Stimulated activated CD8-positive, alpha-beta memory T cell treated with anti-CD3 and anti-CD28 coated beads, Interleukin-15, amount 100 ng/mL, for 24 hours (primary cell): ENCODE results near the gene SMIM28.
"Not testable (repeated sequence)": the region's sequence is repeated elsewhere in the genome, so short reads cannot be mapped to it uniquely, and the experiment has no call there.

Experiments
- DNase-seq: peaks from one replicate; pipeline ENCODE4 v3.0.0-alpha.2; 2020; ENCODE audit warnings: low read depth

SMIM28 gene

DNA sequence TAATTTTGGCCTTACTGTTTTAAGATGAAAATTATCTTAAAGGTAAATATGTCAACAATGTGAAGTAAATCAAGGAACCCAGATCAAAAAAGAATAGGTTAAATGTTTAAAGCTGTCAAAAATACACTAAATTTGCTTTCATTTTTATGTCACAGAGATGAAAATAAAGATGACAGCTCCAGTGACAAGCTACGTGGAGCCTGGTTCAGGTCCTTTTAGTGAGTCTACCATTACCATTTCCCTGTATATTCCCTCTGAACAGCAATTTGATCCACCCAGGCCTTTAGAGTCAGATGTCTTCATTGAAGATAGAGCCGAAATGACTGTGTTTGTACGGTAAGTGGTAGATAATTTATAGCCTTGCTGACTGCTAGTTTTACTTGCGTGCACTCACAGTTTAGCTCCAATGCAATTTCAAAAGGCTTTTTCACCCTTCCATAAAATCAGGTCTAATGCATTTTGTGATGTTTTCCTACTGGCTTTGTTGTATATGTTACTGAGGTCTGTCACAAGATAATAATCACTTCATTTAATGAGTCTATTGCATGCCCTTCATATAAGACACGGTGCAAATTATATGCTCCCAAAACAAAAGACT lies 28.2 kb downstream of the SMIM28 start:
- DNase-seq = no peak

DNA sequence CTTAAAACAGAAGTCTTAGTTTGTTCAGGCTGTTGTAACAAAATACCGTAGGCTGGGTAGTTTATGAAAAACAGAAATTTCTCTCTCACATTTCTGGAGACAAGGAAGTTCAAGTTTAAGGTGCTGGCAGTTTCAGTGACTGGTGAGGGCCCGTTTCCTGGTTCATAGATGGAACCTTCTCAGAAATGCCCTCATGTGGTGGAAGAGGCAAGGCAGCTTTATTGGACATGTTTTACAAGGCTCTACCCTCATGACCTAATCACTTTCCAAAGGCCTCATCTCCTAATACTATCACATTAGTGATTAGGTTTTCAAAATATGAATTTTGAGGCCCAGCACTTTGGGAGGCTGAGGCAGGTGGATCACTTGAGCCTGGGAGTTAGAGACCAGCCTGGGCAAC lies 28.7 kb downstream of the SMIM28 start:
- DNase-seq = no peak

DNA sequence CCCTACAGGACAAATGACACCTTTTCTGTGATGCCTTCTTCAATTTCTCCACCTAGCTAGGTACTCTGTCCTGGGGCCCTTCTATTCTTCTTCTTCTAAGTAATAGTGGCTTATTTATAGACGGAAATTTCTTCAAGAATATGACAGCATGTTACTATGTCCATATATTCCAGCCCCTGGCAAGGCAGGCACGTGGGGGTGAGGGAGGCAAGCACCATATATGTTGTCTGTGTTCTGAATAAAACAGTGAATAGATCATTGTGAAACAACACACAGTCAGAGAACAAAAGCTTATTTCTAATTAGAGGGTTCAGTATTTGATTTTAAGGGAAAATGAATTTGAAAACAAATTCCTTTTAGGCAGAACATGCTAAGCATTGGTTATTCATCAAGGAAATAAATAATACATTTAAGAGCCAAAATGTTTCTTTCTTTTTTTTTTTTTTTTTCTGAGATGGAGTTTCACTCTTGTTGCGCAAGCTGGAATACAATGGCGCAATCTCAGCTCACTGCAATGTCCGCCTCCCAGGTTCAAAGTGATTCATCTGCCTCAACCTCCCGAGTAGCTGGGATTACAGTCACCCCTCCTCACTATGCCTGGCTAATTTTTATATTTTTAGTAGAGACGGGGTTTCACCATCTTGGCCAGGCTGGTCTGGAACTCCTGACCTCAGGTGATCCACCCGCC lies 32.5 kb downstream of the SMIM28 start:
- DNase-seq = no peak

DNA sequence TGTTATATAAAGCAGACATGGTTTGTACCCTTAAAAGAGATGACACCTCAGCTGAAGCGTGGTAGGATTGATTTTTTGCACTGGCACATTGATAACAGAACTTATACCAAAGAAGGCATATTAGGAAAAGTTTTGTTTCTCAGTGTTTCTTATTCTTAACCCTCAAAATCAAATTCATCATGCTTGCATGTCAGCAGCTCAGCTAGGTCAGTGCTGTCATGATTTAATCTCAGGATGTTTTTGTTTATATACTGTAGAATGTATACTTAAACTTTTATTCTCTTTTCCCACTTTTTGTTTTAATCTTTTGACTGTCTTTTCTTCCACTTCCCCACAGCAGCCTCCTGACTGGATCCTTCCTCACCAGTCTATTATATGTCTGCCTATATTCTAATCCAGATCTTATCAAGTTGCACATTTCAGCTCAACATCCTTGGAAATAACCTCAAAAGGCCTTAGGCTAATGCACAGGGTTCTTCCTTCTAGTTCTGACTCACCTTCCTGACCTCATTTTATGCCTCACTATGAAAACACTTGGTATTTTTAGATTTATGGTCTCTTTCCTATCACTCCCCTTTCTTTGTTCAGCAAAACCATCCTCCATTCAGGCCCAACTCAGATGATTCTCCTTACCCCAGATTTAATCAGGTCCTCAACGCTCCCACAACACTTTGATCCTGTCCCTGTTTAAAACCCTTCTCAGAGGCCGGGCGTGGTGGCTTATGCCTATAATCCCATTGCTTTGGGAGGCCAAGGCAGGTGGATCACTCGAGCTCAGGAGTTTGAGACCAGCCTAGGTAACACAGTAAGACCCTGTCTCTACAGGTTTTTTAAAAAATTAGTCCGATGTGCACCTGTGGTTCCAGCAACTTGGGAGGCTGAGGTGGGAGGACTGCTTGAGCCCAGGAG lies 33.5 kb downstream of the SMIM28 start:
- DNase-seq = no peak

DNA sequence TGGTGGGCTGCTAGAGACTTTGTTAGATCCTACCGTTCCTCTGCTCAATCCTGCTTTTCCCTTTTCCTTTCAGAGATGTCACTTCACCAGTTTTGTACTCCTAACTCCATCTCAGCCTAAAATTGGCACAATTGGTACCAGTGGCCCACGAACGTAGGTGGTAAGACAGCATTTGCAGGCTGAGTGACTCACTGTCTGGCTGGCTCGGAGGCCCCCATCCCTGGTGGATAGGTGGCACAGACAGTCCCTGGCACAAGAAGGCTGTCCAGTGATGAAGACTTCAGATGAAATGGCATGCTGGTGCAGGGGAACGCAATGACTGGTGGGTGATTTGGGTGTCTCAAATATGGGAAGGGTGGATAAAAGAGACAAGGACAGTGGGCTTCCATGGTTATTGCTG lies 37.4 kb downstream of the SMIM28 start:
- no peak for DNase-seq

DNA sequence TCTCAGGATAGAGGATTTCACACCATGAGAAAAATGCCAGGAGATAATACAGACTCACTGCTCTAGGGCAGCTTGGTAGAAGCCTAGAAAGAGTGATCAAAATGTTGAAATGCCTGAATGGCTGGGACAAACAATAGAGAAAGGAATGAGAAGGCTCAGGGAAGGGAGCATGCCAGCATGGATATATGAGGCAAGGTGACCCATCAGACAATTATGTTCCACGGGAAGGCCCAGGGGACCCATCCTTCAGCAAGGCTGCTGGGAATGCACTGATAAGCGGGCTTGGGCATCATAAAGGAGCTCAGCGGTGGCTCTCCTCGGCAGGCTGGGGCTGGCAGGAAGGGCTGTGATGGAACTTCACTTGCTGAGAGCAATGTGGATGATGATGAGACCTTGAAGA lies 38.5 kb downstream of the SMIM28 start:
- DNase-seq = no peak

DNA sequence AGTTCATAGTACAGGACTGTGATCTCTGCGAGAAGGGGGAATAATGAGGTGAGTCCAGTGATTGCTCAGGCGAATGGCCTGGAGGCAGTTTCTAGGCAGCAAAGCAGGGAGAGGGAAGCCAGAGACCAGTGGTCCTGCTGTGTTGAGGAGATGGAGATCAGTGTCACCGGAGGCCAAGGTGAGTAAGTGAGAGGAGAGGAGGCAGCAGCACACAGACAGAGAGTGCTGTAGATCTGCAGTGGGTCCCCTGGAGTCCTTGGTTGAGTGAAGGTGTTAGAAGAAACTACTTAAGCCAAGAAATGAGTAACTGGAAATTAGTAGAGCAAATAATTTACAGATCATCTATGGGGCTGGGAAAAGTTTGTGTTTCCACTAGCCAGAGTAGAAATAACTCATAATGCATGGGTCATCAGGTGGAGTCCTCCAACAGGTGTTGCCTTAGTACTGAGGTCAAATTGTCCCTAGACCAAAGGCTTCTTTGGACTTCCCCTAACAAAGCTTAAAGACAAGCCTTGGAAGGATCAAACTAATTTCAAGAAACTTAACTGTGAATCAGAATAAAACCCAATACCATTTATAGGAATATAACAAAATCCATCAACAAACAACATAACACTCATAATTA lies 39.9 kb downstream of the SMIM28 start:
- no peak for DNase-seq

DNA sequence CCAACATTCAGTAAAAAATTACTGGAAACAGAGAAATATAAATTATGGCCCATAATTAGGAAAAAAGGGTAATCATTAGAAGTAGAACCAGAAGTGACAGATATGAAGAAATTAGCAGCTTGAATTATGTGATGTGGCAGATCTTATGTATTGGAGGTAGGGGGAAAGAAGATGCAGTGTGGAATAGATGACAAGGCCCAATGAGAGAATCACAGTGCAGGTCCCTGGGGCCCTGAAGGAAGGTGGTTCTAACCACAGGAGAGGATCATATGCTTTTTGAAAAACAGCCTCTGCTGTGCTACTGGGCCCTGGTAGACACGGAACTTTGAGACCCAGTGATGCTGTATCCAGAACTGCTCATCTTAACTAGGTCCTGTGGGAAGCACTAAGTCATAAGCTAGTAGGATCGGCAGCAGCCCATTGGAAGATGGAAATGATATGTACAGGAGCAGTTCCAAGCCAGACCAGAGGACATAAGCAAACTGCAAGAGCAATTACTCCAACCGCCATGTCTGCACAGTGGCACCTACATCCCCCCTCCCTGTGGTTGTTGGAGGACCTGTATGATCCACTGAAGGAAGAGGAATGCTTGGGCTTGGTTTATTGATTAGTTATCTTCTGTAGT lies 40.5 kb downstream of the SMIM28 start:
- DNase-seq = no peak

DNA sequence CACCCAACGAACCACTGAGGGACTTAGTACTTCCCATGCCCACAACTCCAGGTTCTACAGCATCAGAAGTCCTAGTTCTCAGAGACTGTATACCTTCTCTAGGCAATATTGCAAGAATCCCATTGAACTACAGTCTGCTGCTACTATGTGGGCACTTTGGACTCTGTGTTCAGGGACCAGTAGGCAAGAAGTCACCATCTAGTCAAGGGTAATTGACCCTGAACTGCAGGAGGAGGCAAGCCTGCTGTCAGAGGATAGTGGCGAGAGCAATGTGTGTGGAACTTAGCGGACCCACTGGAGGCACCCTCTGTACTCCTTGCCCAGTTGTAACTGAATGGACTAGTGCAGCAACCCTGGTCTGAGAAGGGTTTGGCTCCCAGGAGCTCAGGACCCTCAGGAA lies 42.1 kb downstream of the SMIM28 start:
- no peak for DNase-seq

DNA sequence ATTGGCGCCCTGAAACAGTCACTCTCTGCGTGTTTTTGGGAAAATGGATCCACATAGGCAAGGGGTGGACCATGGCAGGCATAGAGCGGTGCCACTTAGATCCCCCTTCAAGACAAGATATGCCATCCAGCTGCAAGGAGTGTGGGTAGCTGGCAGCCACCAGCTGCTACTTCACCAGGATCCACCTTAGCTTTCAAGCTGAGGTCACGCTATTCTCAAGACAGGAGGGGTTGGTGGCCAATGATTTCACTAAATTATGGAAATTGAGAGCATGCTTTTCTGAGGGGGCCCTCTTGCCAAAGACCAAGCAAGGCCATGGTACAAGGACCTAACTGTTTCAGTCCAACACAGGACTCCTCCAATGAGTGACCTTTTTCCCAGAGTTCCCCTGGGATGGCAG lies 42.7 kb downstream of the SMIM28 start:
- no peak for DNase-seq

DNA sequence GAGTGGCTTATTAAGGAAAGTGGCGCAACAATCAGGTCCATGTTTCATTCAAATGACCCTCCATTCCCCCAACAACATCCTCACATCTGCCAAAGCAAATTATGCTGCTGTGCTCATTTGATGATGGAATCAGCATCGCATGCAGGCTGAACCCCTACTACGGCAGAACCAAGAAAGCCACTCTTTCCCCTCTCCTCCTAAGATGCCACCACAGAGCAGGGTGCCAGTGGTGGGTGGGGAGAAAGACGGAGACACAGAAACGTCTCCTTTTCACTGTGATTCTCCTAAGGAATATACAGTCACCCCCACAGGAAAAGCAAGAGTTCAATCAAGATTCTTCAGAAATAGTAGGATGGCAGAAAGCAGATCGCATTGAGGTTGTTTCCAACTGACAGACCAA lies 43.4 kb downstream of the SMIM28 start:
- DNase-seq = no peak

DNA sequence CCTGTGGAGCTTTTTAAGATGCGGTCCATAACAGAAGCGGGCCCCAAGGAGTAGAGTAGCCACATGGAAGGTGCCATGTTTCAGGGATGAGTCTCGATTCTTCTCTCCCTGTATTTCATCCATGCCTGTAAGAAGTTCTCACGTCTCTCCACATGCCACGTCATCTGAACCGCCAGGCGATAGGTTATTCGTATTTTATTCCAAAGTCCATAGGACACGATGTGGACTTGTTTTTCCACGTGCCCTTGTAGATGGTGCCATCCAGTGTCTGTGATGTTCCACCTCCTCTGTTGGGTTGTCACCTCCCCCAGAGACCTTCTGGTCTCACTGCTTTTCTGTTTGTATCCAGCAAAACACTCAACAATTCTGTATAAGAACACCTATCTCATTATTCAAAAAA lies 43.9 kb downstream of the SMIM28 start:
- no peak for DNase-seq

DNA sequence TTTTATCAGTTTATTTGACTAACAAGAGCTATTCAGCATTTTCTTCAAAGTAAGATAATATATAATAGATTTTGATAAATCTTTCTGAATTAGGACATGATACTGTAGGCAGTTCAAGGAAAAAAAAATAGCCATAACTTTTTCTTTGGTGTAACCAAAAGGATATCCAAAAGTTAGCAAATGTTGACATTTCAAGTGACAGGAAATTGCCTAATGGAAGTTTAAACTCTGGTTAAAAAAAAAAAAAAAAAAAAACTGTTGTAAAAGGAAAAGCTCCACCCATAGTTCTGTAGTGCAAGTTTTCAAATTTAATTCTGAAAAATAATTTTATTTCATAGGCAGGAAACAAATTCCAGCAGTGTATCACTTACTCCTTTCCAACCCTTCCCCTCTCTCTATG lies 45.2 kb downstream of the SMIM28 start:
- DNase-seq = no peak

DNA sequence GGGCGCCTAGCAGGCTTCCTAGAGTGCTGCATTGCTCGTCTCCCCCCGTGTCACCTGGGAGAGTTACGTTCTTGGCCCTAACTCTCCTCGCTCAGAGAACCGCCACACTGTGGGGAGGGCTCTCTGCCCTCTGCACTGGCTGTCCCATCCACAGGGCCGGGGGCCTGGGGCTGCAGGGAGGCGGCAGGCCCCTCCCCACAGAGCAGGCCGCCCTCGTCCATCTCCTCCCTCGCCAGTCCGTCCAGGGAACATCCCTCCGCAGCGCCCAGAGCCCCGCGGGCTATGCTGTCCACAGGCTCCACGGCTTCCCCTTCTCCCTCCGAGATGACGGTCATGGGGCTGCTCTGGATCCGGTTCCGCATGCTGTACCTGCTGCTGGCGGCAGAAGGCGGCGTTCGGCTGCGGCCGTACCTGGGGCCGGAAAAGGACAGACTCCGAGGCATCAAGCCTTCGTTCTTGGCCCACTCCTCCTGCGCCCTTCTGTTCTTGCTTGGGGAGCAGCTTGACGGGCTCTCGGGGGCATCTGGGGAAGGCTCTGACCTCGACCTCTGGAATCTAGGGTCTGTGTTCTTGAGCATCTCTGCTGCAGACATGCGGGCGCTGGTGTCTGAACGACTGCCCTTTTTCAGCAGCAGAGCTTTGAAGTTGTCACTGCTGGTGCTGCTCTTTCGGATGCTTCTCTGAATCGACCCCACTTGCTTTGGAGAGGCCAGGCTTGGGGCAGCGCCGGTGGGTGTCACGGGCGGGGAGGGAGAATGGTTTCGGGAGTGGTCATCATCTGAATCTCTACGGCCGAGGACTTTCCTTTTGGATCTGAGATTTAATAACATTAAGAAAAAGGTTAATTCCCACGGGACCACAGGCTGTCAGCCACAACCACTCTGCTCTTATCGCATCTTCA lies 46.5 kb downstream of the SMIM28 start:
- no peak for DNase-seq

DNA sequence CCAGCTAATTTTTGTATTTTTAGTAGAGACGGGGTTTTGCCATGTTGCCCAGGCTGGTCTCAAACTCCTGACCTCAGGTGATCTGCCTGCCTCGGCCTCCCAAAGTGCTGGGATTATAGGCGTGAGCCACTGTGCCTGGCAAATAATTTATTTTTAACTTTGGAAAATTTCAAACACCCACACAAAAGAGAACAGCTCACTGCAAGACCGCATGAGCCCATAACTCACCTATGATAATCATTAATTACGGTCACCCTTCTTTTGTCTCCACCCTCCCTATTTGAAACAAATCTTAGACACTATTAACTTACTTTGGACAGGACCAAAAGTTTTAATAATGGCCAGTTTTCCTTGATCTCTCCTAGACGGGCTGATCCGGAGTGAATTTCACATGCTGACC lies 47.6 kb downstream of the SMIM28 start:
- DNase-seq = not testable (repeated sequence)

DNA sequence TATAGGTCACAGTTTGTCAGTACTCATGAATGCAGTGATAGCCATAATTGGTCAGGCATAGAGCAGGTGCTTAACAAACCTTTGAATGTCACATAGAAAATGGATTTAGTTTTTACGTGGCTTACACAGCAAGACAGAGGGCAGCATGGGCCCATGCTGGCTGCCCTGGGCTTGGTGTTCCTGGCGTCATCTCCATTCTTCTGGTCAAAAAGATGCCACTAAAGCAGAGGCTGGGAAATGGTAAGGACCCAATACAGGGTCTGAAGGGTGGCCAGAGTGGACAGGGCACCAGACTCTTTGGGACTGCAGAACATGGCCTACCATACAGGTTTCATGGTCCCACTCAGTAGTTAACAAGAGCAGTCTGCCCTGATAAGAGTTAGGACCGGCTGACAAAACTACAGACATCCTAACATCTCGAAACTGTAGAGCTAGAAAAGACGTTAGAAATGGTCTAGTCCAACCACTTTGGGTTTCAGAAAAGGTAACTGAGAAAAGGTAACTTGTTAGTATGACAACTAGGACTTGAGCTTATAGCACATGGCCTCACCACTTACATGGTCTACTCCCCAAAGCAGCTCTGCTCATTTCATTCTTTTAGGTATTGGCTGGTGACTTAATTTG lies 48.9 kb downstream of the SMIM28 start:
- no peak for DNase-seq

DNA sequence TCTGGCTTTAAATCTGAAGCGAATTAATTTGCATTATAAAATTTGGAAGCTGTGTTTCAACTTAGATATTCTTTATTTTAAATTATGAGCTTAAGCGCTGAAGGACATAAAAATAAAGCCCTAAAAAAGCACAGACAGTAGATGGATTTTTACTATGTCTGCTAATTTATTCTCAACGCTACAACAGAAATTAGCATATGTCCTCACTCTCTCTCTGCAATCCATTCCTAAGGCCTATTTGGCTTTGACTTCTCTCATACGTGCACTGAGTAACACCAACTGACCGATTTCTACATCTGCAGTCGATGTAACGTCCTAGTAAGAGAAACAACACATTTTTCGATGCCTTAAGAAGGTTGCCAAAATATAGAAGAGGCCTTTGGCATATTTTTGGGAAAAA lies 50.0 kb downstream of the SMIM28 start:
- no peak for DNase-seq

DNA sequence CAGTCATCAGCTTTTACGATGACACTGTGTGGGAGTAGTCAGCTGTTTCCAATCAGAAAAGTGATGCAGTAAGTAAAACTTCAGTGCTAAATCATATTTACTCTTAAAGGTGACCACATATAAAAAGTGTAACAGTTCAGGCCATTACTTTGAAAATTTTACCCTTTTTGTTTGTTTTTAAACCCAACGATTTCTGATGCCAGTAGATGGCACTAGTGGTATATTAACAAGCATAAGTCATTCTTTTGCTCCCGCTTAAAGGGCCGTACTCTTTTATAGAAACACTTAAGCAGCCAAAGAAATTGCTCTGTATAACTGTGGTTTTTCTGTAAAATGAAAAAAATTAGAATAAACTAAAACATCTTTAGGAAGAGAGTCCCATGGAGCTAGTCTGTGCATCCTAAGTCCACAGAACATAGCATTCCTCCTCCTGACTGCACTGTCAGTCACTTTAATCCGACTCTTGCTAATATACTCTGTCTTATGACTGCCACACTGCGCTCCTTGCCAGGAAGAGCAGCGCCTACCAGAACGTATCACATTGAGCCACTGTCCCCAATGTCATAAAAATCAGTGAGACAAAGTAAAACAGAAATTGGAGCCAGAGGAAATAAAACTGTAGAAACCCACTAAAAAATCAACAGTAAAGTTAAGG lies 51.4 kb downstream of the SMIM28 start:
- DNase-seq = no peak

DNA sequence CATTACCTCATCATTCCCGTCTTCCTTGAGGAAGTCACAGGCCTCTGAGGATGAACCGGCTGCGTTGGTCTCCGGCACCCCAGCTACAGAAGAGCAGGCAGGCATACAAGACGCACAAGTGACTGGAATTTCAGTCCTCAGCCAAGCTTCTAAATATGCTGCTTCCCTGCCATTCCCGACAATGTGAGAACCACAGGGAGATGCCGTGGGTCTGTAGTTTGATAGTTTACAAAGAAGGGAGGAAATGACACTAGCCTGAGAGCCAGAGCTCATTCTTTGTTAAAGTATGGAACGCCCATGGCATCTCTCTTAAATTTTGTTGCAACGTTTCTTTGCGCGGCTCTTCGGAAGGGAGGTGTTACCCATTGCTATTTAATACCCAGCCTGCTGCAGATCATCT lies 52.1 kb downstream of the SMIM28 start:
- no peak for DNase-seq
